Naive thymus-derived CD4-positive, alpha-beta T cell (primary cell): ENCODE measurements around the gene RPGRIP1. TPM values are rescaled to one million over a fixed set of nuclear protein-coding genes. Genes with fewer than 3 reads are reported as not detected.

ENCODE experiments used
- ATAC-seq: fragments of 150-1000 bp; cut with Tn5 transposase; 2 replicates; pipeline ENCODE4 v1.10.0; 2021; ENCODE audit warnings: mild to moderate bottlenecking, moderate library complexity
- CTCF ChIA-PET: fragments of 350-600 bp; sonication (Branson Sonifier 250); formaldehyde crosslinking; loops from one replicate; lab custom pipeline; 2021; ENCODE audit warnings: antibody characterized with exemption; lab: Charles Lee
- POLR2A ChIA-PET: fragments of 350-600 bp; sonication (Branson Sonifier 250); formaldehyde crosslinking; loops from one replicate; lab custom pipeline; 2021; ENCODE audit warnings: antibody characterized with exemption, inconsistent platforms; lab: Charles Lee
- DNase-seq, 9 donors: peaks; one replicate each; pipeline versions ENCODE4 v3.0.0 to v3.0.0-alpha.2; 2020 to 2022; ENCODE audit warnings: mixed read lengths in 1 of 9
- H3K27ac ChIP-seq: one replicate; pipeline ENCODE4 v1.7.0; 2013; ENCODE audit warnings: mild to moderate bottlenecking, low read depth, low read length, moderate library complexity
- H3K27me3 ChIP-seq, 2 donors: one replicate each; pipeline ENCODE4 v1.7.0; 2013; ENCODE audit warnings: low read length in 2 of 2, mild to moderate bottlenecking in 2 of 2, moderate library complexity in 2 of 2; ENCODE audit not compliant: control insufficient read depth in 2 of 2, insufficient read depth in 2 of 2
- H3K36me3 ChIP-seq, 3 experiments: 1 replicate in 2 of 3; 2 replicates in 1 of 3; pipeline ENCODE4 v1.7.0; 2013; ENCODE audit warnings: low read length in 3 of 3, mild to moderate bottlenecking in 3 of 3, moderate library complexity in 1 of 3; ENCODE audit not compliant: insufficient read depth in 3 of 3, control insufficient read depth in 2 of 3
- H3K4me1 ChIP-seq, 2 donors: one replicate each; pipeline ENCODE4 v1.7.0; 2013; ENCODE audit warnings: low read length in 2 of 2, mild to moderate bottlenecking in 2 of 2, moderate library complexity in 1 of 2; ENCODE audit not compliant: control insufficient read depth in 2 of 2, insufficient read depth in 2 of 2
- H3K4me3 ChIP-seq: 2 replicates; pipeline ENCODE4 v1.7.0; 2013; ENCODE audit warnings: mild to moderate bottlenecking, low read length
- H3K9me3 ChIP-seq, 3 experiments: 1 replicate in 2 of 3; 2 replicates in 1 of 3; pipeline ENCODE4 v1.7.0; 2013; ENCODE audit warnings: low read length in 3 of 3; ENCODE audit not compliant: control insufficient read depth in 2 of 3
- H3K27ac Mint-ChIP-seq, 9 donors: one replicate each; pipeline ENCODE4 v1.8.0; 2020 to 2022; ENCODE audit warnings: mixed read lengths in 9 of 9, mild to moderate bottlenecking in 8 of 9, moderate library complexity in 5 of 9, inconsistent platforms in 2 of 9
- H3K27me3 Mint-ChIP-seq, 5 donors: one replicate each; pipeline ENCODE4 v1.8.0; 2021 to 2022; ENCODE audit warnings: mixed read lengths in 5 of 5, mild to moderate bottlenecking in 1 of 5
- H3K36me3 Mint-ChIP-seq, 5 donors: one replicate each; pipeline ENCODE4 v1.8.0; 2020 to 2022; ENCODE audit warnings: mixed read lengths in 5 of 5, mild to moderate bottlenecking in 3 of 5, inconsistent platforms in 1 of 5
- H3K4me1 Mint-ChIP-seq, 7 donors: one replicate each; pipeline ENCODE4 v1.8.0; 2020 to 2022; ENCODE audit warnings: mixed read lengths in 7 of 7, mild to moderate bottlenecking in 3 of 7, inconsistent platforms in 1 of 7
- H3K4me3 Mint-ChIP-seq, 10 donors: one replicate each; pipeline ENCODE4 v1.8.0; 2020 to 2022; ENCODE audit warnings: mild to moderate bottlenecking in 10 of 10, mixed read lengths in 10 of 10, moderate library complexity in 6 of 10, inconsistent platforms in 2 of 10
- H3K9me3 Mint-ChIP-seq, 11 donors: one replicate each; pipeline ENCODE4 v1.8.0; 2020 to 2022; ENCODE audit warnings: mixed read lengths in 11 of 11, mild to moderate bottlenecking in 4 of 11, inconsistent platforms in 1 of 11, moderate library complexity in 1 of 11
- intact Hi-C, 2 donors: fragments of 100-400 bp; cut with micrococcal nuclease; formaldehyde crosslinking; loops; one replicate each; pipeline ENCODE4 v1.15.1; 2023
- polyA plus RNA-seq, 2 donors: library from polyadenylated mRNA; unstranded; fragments of 300-500 nt; fragmentation: Illumina TruSeq; gene quantifications; one replicate each; pipeline ENCODE4 v1.2.3, GENCODE V29; 2021
- total RNA-seq, 6 experiments: library from RNA in 5 of 6; stranded (reverse) in 5 of 6; gene quantifications; 1 replicate in 5 of 6; 2 replicates in 1 of 6; pipeline ENCODE4 v1.2.3 and lab custom pipeline; 2021 to 2026

RPGRIP1 gene
- total and polyA plus RNA-seq, 7 experiments from 2014 or later = 0.24 to 1.5 TPM; not detected in 5

GRCh38 chr14:21256539-21257393 lies 23.1 kb upstream of the RPGRIP1 start:
- Mint-ChIP-seq H3K4me3 (peak overlapping the region; percentile 57 to 79 (median 69)), H3K4me1 (peaks cover 54 to 84% (median 68%) of the 10 kb centered on the region in 7 donors), H3K27me3 (no peaks in the 10 kb centered on the region), H3K9me3 (peaks cover 0 to 2% (median 0%) of the 10 kb centered on the region in 11 donors), H3K36me3 (peaks cover 4 to 47% (median 39%) of the 10 kb centered on the region in 5 donors), H3K27ac (peak overlapping the region; percentile 23 to 84 (median 57))
- H3K4me1 ChIP-seq = peaks cover 52 to 61% of the 10 kb centered on the region in 2 donors
- H3K9me3 ChIP-seq = no peaks in the 10 kb centered on the region
- ATAC-seq (no peak), DNase-seq (no peak)
- no peaks in the 10 kb centered on the region for H3K27me3 ChIP-seq
- H3K27ac ChIP-seq = peak overlapping the region; percentile 43
- intact Hi-C loops = loop anchor here in 1 of 2 donors (2.0 kb wide), 1 partner anchor 16 kb away; no protein-coding TSS in a partner anchor
- H3K4me3 ChIP-seq = peak overlapping the region; percentile 22
- H3K36me3 ChIP-seq = peaks cover 11 to 56% (median 12%) of the 10 kb centered on the region in 3 experiments
- CTCF ChIA-PET = no interaction called here
- POLR2A ChIA-PET = interaction anchor here (2.1 to 5.1 kb wide), 4 partner anchors 9 to 26 kb away, joined by 7 to 75 read pairs (median 10); no protein-coding TSS in a partner anchor

- H3K27ac ChIP-seq = peak overlapping the region; percentile 10
- H3K9me3 Mint-ChIP-seq = peaks cover 0 to 2% (median 0%) of the 10 kb centered on the region in 11 donors
- no peaks in the 10 kb centered on the region for H3K27me3 Mint-ChIP-seq
- H3K27me3 ChIP-seq = no peaks in the 10 kb centered on the region
- H3K36me3 Mint-ChIP-seq = peaks cover 6 to 45% (median 37%) of the 10 kb centered on the region in 5 donors
- DNase-seq (no peak), ATAC-seq (peak; percentile 30)
- H3K36me3 ChIP-seq = peaks cover 11 to 57% (median 16%) of the 10 kb centered on the region in 3 experiments
- POLR2A ChIA-PET = interaction anchor here (0.6 to 5.1 kb wide), 5 partner anchors 8 to 1308 kb away, joined by 3 to 75 read pairs (median 7); no protein-coding TSS in a partner anchor
- peak overlapping the region; percentile 64 to 79 (median 69) for H3K4me3 Mint-ChIP-seq
- peaks cover 58 to 59% of the 10 kb centered on the region in 2 donors for H3K4me1 ChIP-seq
- H3K4me3 ChIP-seq = peak overlapping the region; percentile 22
- CTCF ChIA-PET = interaction anchor here (0.6 kb wide), 1 partner anchor 645 kb away, joined by 3 read pairs; no protein-coding TSS in a partner anchor
- H3K27ac Mint-ChIP-seq = peak overlapping the region in 8 of 9 donors; percentile 44 to 84 (median 62)
- intact Hi-C loops = loop anchor here in 1 of 2 donors (2.0 kb wide), 1 partner anchor 17 kb away; no protein-coding TSS in a partner anchor
- no peaks in the 10 kb centered on the region for H3K9me3 ChIP-seq
- peaks cover 53 to 84% (median 68%) of the 10 kb centered on the region in 7 donors for H3K4me1 Mint-ChIP-seq
Observed at GRCh38 chr14:21257394-21257909, 22.4 kb upstream of the RPGRIP1 start.

GRCh38 chr14:21258005-21258888 lies 21.6 kb upstream of the RPGRIP1 start:
- ATAC-seq = no peak
- Histone ChIP-seq H3K27ac (peak overlapping the region; percentile 7), H3K27me3 (no peaks in the 10 kb centered on the region), H3K36me3 (peaks cover 11 to 58% (median 17%) of the 10 kb centered on the region in 3 experiments), H3K4me3 (no peak overlapping the region), H3K4me1 (peaks cover 62 to 63% of the 10 kb centered on the region in 2 donors), H3K9me3 (no peaks in the 10 kb centered on the region)
- H3K4me3 Mint-ChIP-seq = peak overlapping the region in 9 of 10 donors; percentile 44 to 79 (median 71)
- no peak for DNase-seq
- peak overlapping the region; percentile 24 to 84 (median 67) for H3K27ac Mint-ChIP-seq
- H3K36me3 Mint-ChIP-seq = peaks cover 8 to 50% (median 43%) of the 10 kb centered on the region in 5 donors
- POLR2A ChIA-PET = interaction anchor here (0.6 to 5.1 kb wide), 5 partner anchors 7 to 1307 kb away, joined by 3 to 75 read pairs (median 3); no protein-coding TSS in a partner anchor
- peaks cover 0 to 2% (median 0%) of the 10 kb centered on the region in 11 donors for H3K9me3 Mint-ChIP-seq
- H3K27me3 Mint-ChIP-seq = no peaks in the 10 kb centered on the region
- H3K4me1 Mint-ChIP-seq = peaks cover 57 to 87% (median 73%) of the 10 kb centered on the region in 7 donors
- intact Hi-C loops = no loop called here
- CTCF ChIA-PET = interaction anchor here (0.6 kb wide), 1 partner anchor 645 kb away, joined by 3 read pairs; no protein-coding TSS in a partner anchor

GRCh38 chr14:21258889-21259787 lies 20.7 kb upstream of the RPGRIP1 start:
- DNase-seq = no peak
- H3K36me3 ChIP-seq = peaks cover 11 to 56% (median 17%) of the 10 kb centered on the region in 3 experiments
- CTCF ChIA-PET = interaction anchor here (0.7 kb wide), 1 partner anchor 15 kb away, joined by 4 read pairs; no protein-coding TSS in a partner anchor
- POLR2A ChIA-PET = interaction anchor here (1.0 to 1.2 kb wide), 2 partner anchors 9 to 12 kb away, joined by 3 to 5 read pairs; no protein-coding TSS in a partner anchor
- no peaks in the 10 kb centered on the region for H3K9me3 ChIP-seq
- H3K4me1 Mint-ChIP-seq = peaks cover 66 to 89% (median 82%) of the 10 kb centered on the region in 7 donors
- peak overlapping the region; percentile 0 to 83 (median 39) for H3K27ac Mint-ChIP-seq
- peaks cover 0 to 2% (median 0%) of the 10 kb centered on the region in 11 donors for H3K9me3 Mint-ChIP-seq
- ATAC-seq = no peak
- H3K27me3 ChIP-seq = no peaks in the 10 kb centered on the region
- intact Hi-C loops = no loop called here
- H3K36me3 Mint-ChIP-seq = peaks cover 8 to 59% (median 48%) of the 10 kb centered on the region in 5 donors
- no peak overlapping the region for H3K4me3 ChIP-seq
- peaks cover 67 to 71% of the 10 kb centered on the region in 2 donors for H3K4me1 ChIP-seq
- H3K4me3 Mint-ChIP-seq = peak overlapping the region in 9 of 10 donors; percentile 31 to 79 (median 49)
- no peak overlapping the region for H3K27ac ChIP-seq
- no peaks in the 10 kb centered on the region for H3K27me3 Mint-ChIP-seq

- DNase-seq (no peak), ATAC-seq (no peak)
- Histone ChIP-seq H3K36me3 (peaks cover 11 to 54% (median 17%) of the 10 kb centered on the region in 3 experiments), H3K4me3 (no peak overlapping the region), H3K4me1 (peaks cover 60 to 75% of the 10 kb centered on the region in 2 donors), H3K27me3 (no peaks in the 10 kb centered on the region), H3K9me3 (no peaks in the 10 kb centered on the region), H3K27ac (no peak overlapping the region)
- peak overlapping the region in 7 of 10 donors; percentile 8 to 99 (median 56) for H3K4me3 Mint-ChIP-seq
- peaks cover 0 to 2% (median 0%) of the 10 kb centered on the region in 11 donors for H3K9me3 Mint-ChIP-seq
- ChIA-PET POLR2A (interaction anchor here (0.7 to 4.5 kb wide), 3 partner anchors 12 to 64 kb away, joined by 3 to 23 read pairs (median 8); no protein-coding TSS in a partner anchor), CTCF (interaction anchor here (0.6 to 1.3 kb wide), 2 partner anchors 16 to 27 kb away, joined by 3 to 5 read pairs; no protein-coding TSS in a partner anchor)
- H3K36me3 Mint-ChIP-seq = peaks cover 8 to 55% (median 52%) of the 10 kb centered on the region in 5 donors
- no peaks in the 10 kb centered on the region for H3K27me3 Mint-ChIP-seq
- peak overlapping the region in 4 of 9 donors; percentile 7 to 67 (median 51) for H3K27ac Mint-ChIP-seq
- peaks cover 63 to 88% (median 85%) of the 10 kb centered on the region in 7 donors for H3K4me1 Mint-ChIP-seq
- intact Hi-C loops = loop anchor here (10.0 kb wide), 2 partner anchors 47 to 293 kb away; no protein-coding TSS in a partner anchor
Observed at GRCh38 chr14:21261824-21262223, 18.1 kb upstream of the RPGRIP1 start.
